22Rv1 (cell line): Measurements from ENCODE around the gene MAGEA11.
"Not testable (repeated sequence)": the region's sequence is repeated elsewhere in the genome, so short reads cannot be mapped to it uniquely, and the experiment has no call there.

Experiments
- ZFX ChIP-seq: fragments of 450-650 bp; IDR thresholded peaks from 2 replicates; pipeline ENCODE4 v1.6.1; 2017; ENCODE audit warnings: antibody characterized with exemption, borderline replicate concordance
- TF ChIP-seq, protein P1 (sequence below): fragments of 450-650 bp; IDR thresholded peaks from 2 replicates; pipeline ENCODE4 v1.5.1; 2017; ENCODE audit warnings: mild to moderate bottlenecking

DNA sequence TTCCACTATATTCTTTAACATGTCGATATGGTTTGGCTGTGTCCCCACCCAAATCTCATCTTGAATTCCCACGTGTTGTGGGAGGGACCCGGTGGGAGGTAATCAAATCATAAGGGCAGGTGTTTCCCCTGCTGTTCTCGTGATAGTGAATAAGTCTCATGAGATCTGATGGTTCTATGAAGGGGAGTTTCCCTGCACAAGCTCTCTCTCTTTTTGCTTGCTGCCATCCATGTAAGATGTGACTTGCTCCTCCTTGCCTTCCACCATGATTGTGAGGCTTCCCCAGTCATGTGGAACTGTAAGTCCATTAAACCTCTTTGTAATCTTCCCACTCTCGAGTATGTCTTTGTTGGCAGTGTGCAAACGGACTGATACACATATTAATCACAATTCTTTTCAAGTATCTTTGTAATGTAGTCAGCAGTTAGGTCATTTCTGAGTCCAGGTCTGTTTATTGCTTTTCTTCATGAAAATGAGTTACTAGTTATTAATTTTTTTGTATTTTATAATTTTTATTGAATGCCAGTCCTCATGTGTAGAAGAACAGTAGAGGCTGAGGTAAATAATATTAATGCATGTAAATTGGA, 19.1 kb upstream of the MAGEA11 start:
- TF ChIP-seq, protein P1, sequence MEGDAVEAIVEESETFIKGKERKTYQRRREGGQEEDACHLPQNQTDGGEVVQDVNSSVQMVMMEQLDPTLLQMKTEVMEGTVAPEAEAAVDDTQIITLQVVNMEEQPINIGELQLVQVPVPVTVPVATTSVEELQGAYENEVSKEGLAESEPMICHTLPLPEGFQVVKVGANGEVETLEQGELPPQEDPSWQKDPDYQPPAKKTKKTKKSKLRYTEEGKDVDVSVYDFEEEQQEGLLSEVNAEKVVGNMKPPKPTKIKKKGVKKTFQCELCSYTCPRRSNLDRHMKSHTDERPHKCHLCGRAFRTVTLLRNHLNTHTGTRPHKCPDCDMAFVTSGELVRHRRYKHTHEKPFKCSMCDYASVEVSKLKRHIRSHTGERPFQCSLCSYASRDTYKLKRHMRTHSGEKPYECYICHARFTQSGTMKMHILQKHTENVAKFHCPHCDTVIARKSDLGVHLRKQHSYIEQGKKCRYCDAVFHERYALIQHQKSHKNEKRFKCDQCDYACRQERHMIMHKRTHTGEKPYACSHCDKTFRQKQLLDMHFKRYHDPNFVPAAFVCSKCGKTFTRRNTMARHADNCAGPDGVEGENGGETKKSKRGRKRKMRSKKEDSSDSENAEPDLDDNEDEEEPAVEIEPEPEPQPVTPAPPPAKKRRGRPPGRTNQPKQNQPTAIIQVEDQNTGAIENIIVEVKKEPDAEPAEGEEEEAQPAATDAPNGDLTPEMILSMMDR: not testable (repeated sequence)
- not testable (repeated sequence) for TF ChIP-seq ZFX
